Adrenal gland (tissue), 5 donors: ENCODE data around the gene MYF5.

Source experiments
- CTCF ChIP-seq, 6 experiments: fragments of 450-650 bp in 4 of 6; fragments of 200-600 bp in 2 of 6; sonication (generic) in 1 of 6; IDR thresholded peaks; 1 replicate in 5 of 6; 2 replicates in 1 of 6; pipeline versions ENCODE4 v1.5.1 to v1.8.0; 2016 to 2021; ENCODE audit warnings: antibody characterized with exemption in 6 of 6, mild to moderate bottlenecking in 2 of 6, moderate library complexity in 1 of 6
- POLR2A ChIP-seq, 2 donors: fragments of 450-650 bp; IDR thresholded peaks; one replicate each; pipeline ENCODE4 v1.6.1; 2017; ENCODE audit warnings: antibody characterized with exemption in 2 of 2, mild to moderate bottlenecking in 2 of 2, moderate library complexity in 1 of 2
- donor health status: DM: no; HTN: no; CAD: no.

GRCh38 chr12:80700327-80700726 lies 16.4 kb upstream of the MYF5 start:
- no peak for TF ChIP-seq POLR2A (IDR thresholded peaks at IDR 0.05)
- TF ChIP-seq CTCF (IDR thresholded peaks at IDR 0.05): no peak
